H9 (cell line): ENCODE results near the gene OOSP1. TPM values are rescaled to one million over a fixed set of nuclear protein-coding genes. Genes with fewer than 3 reads are reported as not detected.

Source experiments
- DNase-seq: peaks from one replicate; pipeline ENCODE4 v3.0.0-alpha.2; 2017
- H2AFZ ChIP-seq: one replicate; pipeline ENCODE4 v1.6.1; 2013; ENCODE audit warnings: mild to moderate bottlenecking, low read length, control low read depth, moderate library complexity
- H2AK5ac ChIP-seq: 2 replicates; pipeline ENCODE4 v1.6.1; 2013; ENCODE audit warnings: low read length, control low read depth, mixed read lengths; ENCODE audit not compliant: insufficient read length
- H2BK120ac ChIP-seq: one replicate; pipeline ENCODE4 v1.6.1; 2013; ENCODE audit warnings: low read depth, mild to moderate bottlenecking, low read length, control low read depth, inconsistent platforms; ENCODE audit not compliant: poor library complexity, severe bottlenecking
- H2BK12ac ChIP-seq: 2 replicates; pipeline ENCODE4 v1.6.1; 2013; ENCODE audit warnings: low read length, control low read depth, mixed read lengths, low read depth; ENCODE audit not compliant: insufficient read length
- H2BK15ac ChIP-seq: 2 replicates; pipeline ENCODE4 v1.6.1; 2013; ENCODE audit warnings: low read depth, low read length, control low read depth
- H2BK20ac ChIP-seq: one replicate; pipeline ENCODE4 v1.6.1; 2013; ENCODE audit warnings: low read depth, mild to moderate bottlenecking, low read length, control low read depth, inconsistent platforms; ENCODE audit not compliant: poor library complexity, severe bottlenecking
- H2BK5ac ChIP-seq: 2 replicates; pipeline ENCODE4 v1.6.1; 2013; ENCODE audit warnings: low read length, control low read depth, mixed read lengths; ENCODE audit not compliant: insufficient read length
- H3K14ac ChIP-seq: 2 replicates; pipeline ENCODE4 v1.6.1; 2013; ENCODE audit warnings: low read length, control low read depth; ENCODE audit not compliant: insufficient read depth
- H3K18ac ChIP-seq: 2 replicates; pipeline ENCODE4 v1.6.1; 2013; ENCODE audit warnings: low read depth, mild to moderate bottlenecking, mixed read lengths, low read length, control low read depth; ENCODE audit not compliant: insufficient read length
- H3K23ac ChIP-seq: 2 replicates; pipeline ENCODE4 v1.6.1; 2013; ENCODE audit warnings: low read length, control low read depth, mixed read lengths, low read depth; ENCODE audit not compliant: insufficient read length
- H3K23me2 ChIP-seq: 2 replicates; pipeline ENCODE4 v1.6.1; 2013; ENCODE audit warnings: low read depth, mild to moderate bottlenecking, mixed read lengths, low read length, control low read depth; ENCODE audit not compliant: insufficient read length, poor library complexity, severe bottlenecking
- H3K27ac ChIP-seq: 2 replicates; pipeline ENCODE4 v1.5.1; 2013; ENCODE audit warnings: low read length, control low read depth, mixed read lengths, low read depth; ENCODE audit not compliant: insufficient read length
- H3K27me3 ChIP-seq: 2 replicates; pipeline ENCODE4 v1.6.1; 2013; ENCODE audit warnings: low read length, control low read depth, inconsistent platforms; ENCODE audit not compliant: insufficient read depth
- H3K4ac ChIP-seq: 2 replicates; pipeline ENCODE4 v1.6.1; 2013; ENCODE audit warnings: low read depth, mild to moderate bottlenecking, control low read depth, inconsistent platforms, low read length, moderate library complexity
- H3K4me1 ChIP-seq: 2 replicates; pipeline ENCODE4 v1.6.1; 2013; ENCODE audit warnings: low read length, control low read depth, inconsistent platforms; ENCODE audit not compliant: insufficient read depth
- H3K4me2 ChIP-seq: 2 replicates; pipeline ENCODE4 v1.6.1; 2013; ENCODE audit warnings: low read length, control low read depth, mixed read lengths; ENCODE audit not compliant: insufficient read length, insufficient read depth
- H3K56ac ChIP-seq: 2 replicates; pipeline ENCODE4 v1.6.1; 2013; ENCODE audit warnings: low read depth, mild to moderate bottlenecking, mixed read lengths, low read length, control low read depth; ENCODE audit not compliant: insufficient read length
- H3K79me1 ChIP-seq: 2 replicates; pipeline ENCODE4 v1.6.1; 2013; ENCODE audit warnings: low read depth, mild to moderate bottlenecking, moderate library complexity, low read length, control low read depth, inconsistent platforms; ENCODE audit not compliant: insufficient read depth, poor library complexity, severe bottlenecking
- H3K79me2 ChIP-seq: 2 replicates; pipeline ENCODE4 v1.6.1; 2013; ENCODE audit warnings: low read length, control low read depth, inconsistent platforms; ENCODE audit not compliant: insufficient read depth
- H3K9ac ChIP-seq: 2 replicates; pipeline ENCODE4 v1.6.1; 2013; ENCODE audit warnings: low read length, control low read depth, mixed read lengths; ENCODE audit not compliant: insufficient read length; ENCODE audit errors: extremely low read depth
- H3K9me3 ChIP-seq: one replicate; pipeline ENCODE4 v1.6.1; 2013; ENCODE audit warnings: low read depth, low read length, inconsistent platforms; ENCODE audit not compliant: control insufficient read depth
- H3T11ph ChIP-seq: one replicate; pipeline ENCODE4 v1.6.1; 2013; ENCODE audit warnings: mild to moderate bottlenecking, low read length, control low read depth, inconsistent platforms
- H4K20me1 ChIP-seq: one replicate; pipeline ENCODE4 v1.6.1; 2013; ENCODE audit not compliant: control insufficient read depth, insufficient read length, insufficient read depth
- H4K5ac ChIP-seq: 2 replicates; pipeline ENCODE4 v1.6.1; 2013; ENCODE audit warnings: low read depth, mild to moderate bottlenecking, mixed read lengths, low read length, control low read depth; ENCODE audit not compliant: insufficient read length
- H4K8ac ChIP-seq: replicated peaks from 2 replicates; pipeline ENCODE4 v1.6.1; 2013; ENCODE audit warnings: low read length, control low read depth, mixed read lengths, low read depth; ENCODE audit not compliant: insufficient read length
- H4K91ac ChIP-seq: 2 replicates; pipeline ENCODE4 v1.6.1; 2013; ENCODE audit warnings: low read depth, mild to moderate bottlenecking, moderate library complexity, mixed read lengths, low read length, control low read depth; ENCODE audit not compliant: insufficient read length
- H3K27ac Mint-ChIP-seq, 3 experiments: 2 replicates in 2 of 3; 3 replicates in 1 of 3; pipeline ENCODE4 v1.8.0; 2020 to 2021; ENCODE audit warnings: mixed read lengths in 3 of 3, mild to moderate bottlenecking in 1 of 3, moderate library complexity in 1 of 3
- H3K27me3 Mint-ChIP-seq: 2 replicates; pipeline ENCODE4 v1.8.0; 2021; ENCODE audit warnings: low read depth, mild to moderate bottlenecking, moderate library complexity, mixed read lengths
- H3K36me3 Mint-ChIP-seq, 3 experiments: 2 replicates in 2 of 3; 3 replicates in 1 of 3; pipeline ENCODE4 v1.8.0; 2020 to 2021; ENCODE audit warnings: low read depth in 3 of 3, mixed read lengths in 3 of 3; ENCODE audit not compliant: insufficient read depth in 1 of 3
- H3K4me1 Mint-ChIP-seq, 2 experiments: 2 replicates each; pipeline ENCODE4 v1.8.0; 2020; ENCODE audit warnings: mixed read lengths in 2 of 2
- H3K4me3 Mint-ChIP-seq, 2 experiments: 2 replicates in 1 of 2; 3 replicates in 1 of 2; pipeline ENCODE4 v1.8.0; 2020 to 2021; ENCODE audit warnings: mild to moderate bottlenecking in 2 of 2, mixed read lengths in 2 of 2, moderate library complexity in 1 of 2
- H3K9me3 Mint-ChIP-seq, 2 experiments: 2 replicates in 1 of 2; 3 replicates in 1 of 2; pipeline ENCODE4 v1.8.0; 2020; ENCODE audit warnings: mild to moderate bottlenecking in 2 of 2, mixed read lengths in 2 of 2, moderate library complexity in 1 of 2
- CTCF ChIP-seq: fragments of 200-600 bp; sonication (generic); conservative IDR thresholded peaks from 3 replicates; pipeline ENCODE4 v1.8.0; 2021; ENCODE audit warnings: antibody characterized with exemption, mild to moderate bottlenecking
- WGBS: extraction: QIAGEN DNeasy Blood & Tissue Kit; methylation state at CpG from one replicate; pipeline ENCODE4 v1.1.7; 2013; ENCODE audit warnings: missing lambda C conversion rate, low lambda C conversion rate, mixed read lengths; ENCODE audit not compliant: insufficient read length; ENCODE audit errors: extremely low coverage; 5-methylcytosine and 5-hydroxymethylcytosine counted together
- total RNA-seq: library from RNA; stranded (reverse); gene quantifications from 2 replicates; pipeline ENCODE4 v1.2.1, GENCODE V29; 2021

Gene OOSP1
- total RNA-seq, 1 experiment from 2014 or later, result not detected

- Histone ChIP-seq H3K27me3 (no peaks in the 10 kb centered on the region), H4K5ac (no peak overlapping the region), H2BK20ac (no peak overlapping the region), H2BK12ac (no peak overlapping the region), H3K23me2 (no peaks in the 10 kb centered on the region), H3K4ac (no peak overlapping the region), H3K23ac (no peak overlapping the region), H3K79me1 (no peaks in the 10 kb centered on the region), H3K14ac (no peak overlapping the region), H3K79me2 (no peaks in the 10 kb centered on the region), H2BK120ac (no peak overlapping the region), H3K4me1 (no peaks in the 10 kb centered on the region), H2BK15ac (no peak overlapping the region), H3T11ph (no peak overlapping the region), H2AK5ac (no peak overlapping the region), H2AFZ (no peak overlapping the region), H4K91ac (no peak overlapping the region), H3K27ac (no peak overlapping the region), H4K20me1 (no peaks in the 10 kb centered on the region), H3K56ac (no peak overlapping the region), H2BK5ac (no peak overlapping the region), H4K8ac (no peak overlapping the region), H3K9ac (no peak overlapping the region), H3K18ac (no peak overlapping the region), H3K4me2 (no peak overlapping the region), H3K9me3 (no peaks in the 10 kb centered on the region)
- Mint-ChIP-seq H3K4me3 (no peak overlapping the region), H3K27me3 (no peaks in the 10 kb centered on the region), H3K36me3 (no peaks in the 10 kb centered on the region), H3K27ac (no peak overlapping the region), H3K4me1 (peaks cover 5% of the 10 kb centered on the region in 2 experiments; a peak in 3 of 4 replicates), H3K9me3 (no peaks in the 10 kb centered on the region; a peak in 1 of 5 replicates)
- no CpG with 5 or more reads among the region's 2 CpGs for WGBS
- no peak for TF ChIP-seq CTCF
- DNase-seq, result no peak
These were observed 59.6 kb downstream of the OOSP1 start for GRCh38 chr11:59997800-59998199.
